Naive B cell (primary cell): ENCODE data around the gene ZNF749. TPM values are rescaled to one million over a fixed set of nuclear protein-coding genes. Genes with fewer than 3 reads are reported as not detected.

Source experiments
- ATAC-seq, 2 donors: fragments of 150-1000 bp; cut with Tn5 transposase; 2 replicates each; pipeline ENCODE4 v1.10.0; 2021; ENCODE audit warnings: low read depth in 2 of 2, mild to moderate bottlenecking in 2 of 2, moderate library complexity in 2 of 2
- DNase-seq: peaks from one replicate; pipeline ENCODE4 v3.0.0; 2022
- H3K27ac Mint-ChIP-seq, 6 donors: one replicate each; pipeline ENCODE4 v1.8.0; 2020 to 2022; ENCODE audit warnings: mild to moderate bottlenecking in 6 of 6, mixed read lengths in 6 of 6, moderate library complexity in 5 of 6, inconsistent platforms in 2 of 6
- H3K27me3 Mint-ChIP-seq, 3 donors: one replicate each; pipeline ENCODE4 v1.8.0; 2021 to 2022; ENCODE audit warnings: mixed read lengths in 3 of 3, mild to moderate bottlenecking in 1 of 3
- H3K36me3 Mint-ChIP-seq, 2 donors: one replicate each; pipeline ENCODE4 v1.8.0; 2020 to 2022; ENCODE audit warnings: mixed read lengths in 2 of 2, inconsistent platforms in 1 of 2, mild to moderate bottlenecking in 1 of 2
- H3K4me1 Mint-ChIP-seq, 3 donors: one replicate each; pipeline ENCODE4 v1.8.0; 2020 to 2022; ENCODE audit warnings: mixed read lengths in 3 of 3, inconsistent platforms in 1 of 3, mild to moderate bottlenecking in 1 of 3, moderate library complexity in 1 of 3
- H3K4me3 Mint-ChIP-seq, 8 donors: one replicate each; pipeline ENCODE4 v1.8.0; 2020 to 2022; ENCODE audit warnings: mild to moderate bottlenecking in 8 of 8, mixed read lengths in 8 of 8, moderate library complexity in 8 of 8, inconsistent platforms in 2 of 8
- H3K9me3 Mint-ChIP-seq, 7 donors: one replicate each; pipeline ENCODE4 v1.8.0; 2020 to 2022; ENCODE audit warnings: mixed read lengths in 7 of 7, mild to moderate bottlenecking in 5 of 7, inconsistent platforms in 2 of 7, moderate library complexity in 1 of 7
- polyA plus RNA-seq, 6 donors: library from polyadenylated mRNA; unstranded; fragments of 300-500 nt; fragmentation: Illumina TruSeq; gene quantifications; one replicate each; pipeline ENCODE4 v1.2.3, GENCODE V29; 2021; ENCODE audit warnings: low read depth in 6 of 6

ZNF749 gene
- polyA plus RNA-seq = 10 to 100 TPM in 4 of 6 donors, 1 to 10 TPM in 2; 3.7 to 23.2 (median 14.4) TPM

GRCh38 chr19:57435062-57435978 is at the start of gene ZNF749:
ZNF749 (plus strand) TSS chr19:57435325; CDS start chr19:57435579, 254 bp downstream.
- Mint-ChIP-seq H3K4me3 (peak within 1 kb of the TSS; percentile 89 to 100 (median 96)), H3K9me3 (peaks cover 0 to 5% (median 0%) of the 10 kb centered on the region in 7 donors), H3K27me3 (no peaks in the 10 kb centered on the region), H3K27ac (peak within 1 kb of the TSS; percentile 86 to 97 (median 94)), H3K36me3 (peaks cover 7 to 18% of the 10 kb centered on the region in 2 donors), H3K4me1 (peaks cover 35 to 45% (median 44%) of the 10 kb centered on the region in 3 donors)
- DNase-seq = peak; percentile 96
- peak; percentile 99 to 100 for ATAC-seq

GRCh38 chr19:57389194-57389729 is 45.9 kb upstream of the ZNF749 start:
- H3K9me3 Mint-ChIP-seq = peaks cover 0 to 2% (median 0%) of the 10 kb centered on the region in 7 donors
- peak overlapping the region; percentile 88 to 98 (median 95) for H3K4me3 Mint-ChIP-seq
- H3K27me3 Mint-ChIP-seq = no peaks in the 10 kb centered on the region

GRCh38 chr19:57389730-57390598 is 45.2 kb upstream of the ZNF749 start, which contains the start of gene ZNF548:
ZNF548 (plus strand) TSS chr19:57389854; CDS start chr19:57390100, 246 bp downstream.
- H3K4me3 Mint-ChIP-seq = peak within 1 kb of the TSS; percentile 88 to 98 (median 95)
- H3K27ac Mint-ChIP-seq = peak within 1 kb of the TSS; percentile 97 to 99 (median 98)
- no peaks in the 10 kb centered on the region for H3K27me3 Mint-ChIP-seq
- peaks cover 0 to 2% (median 0%) of the 10 kb centered on the region in 7 donors for H3K9me3 Mint-ChIP-seq
- ATAC-seq (peak; percentile 92), DNase-seq (peak; percentile 97)
- peaks cover 10 to 20% of the 10 kb centered on the region in 2 donors for H3K36me3 Mint-ChIP-seq
- H3K4me1 Mint-ChIP-seq = peaks cover 30 to 53% (median 31%) of the 10 kb centered on the region in 3 donors

More at GRCh38 chr19:57389194-57389729, 45.9 kb upstream of the ZNF749 start:
- Mint-ChIP-seq H3K4me1 (peaks cover 24 to 46% (median 25%) of the 10 kb centered on the region in 3 donors), H3K36me3 (peaks cover 7 to 13% of the 10 kb centered on the region in 2 donors), H3K27ac (peak overlapping the region; percentile 97 to 99 (median 98))
- ATAC-seq (no peak), DNase-seq (no peak)

GRCh38 chr19:57395710-57396109 is 39.4 kb upstream of the ZNF749 start:
- Mint-ChIP-seq H3K27ac (peak overlapping the region in 2 of 6 donors; percentile 31 to 76), H3K4me3 (no peak overlapping the region), H3K4me1 (peaks cover 18 to 39% (median 30%) of the 10 kb centered on the region in 3 donors), H3K36me3 (peaks cover 48 to 58% of the 10 kb centered on the region in 2 donors), H3K27me3 (no peaks in the 10 kb centered on the region), H3K9me3 (peaks cover 0 to 12% (median 6%) of the 10 kb centered on the region in 7 donors)
- DNase-seq = no peak
- no peak for ATAC-seq

GRCh38 chr19:57398868-57399267 is 36.3 kb upstream of the ZNF749 start:
- peaks cover 0 to 12% (median 6%) of the 10 kb centered on the region in 7 donors for H3K9me3 Mint-ChIP-seq

GRCh38 chr19:57403737-57404563 is 31.2 kb upstream of the ZNF749 start:
- no peak overlapping the region for H3K4me3 Mint-ChIP-seq

More at GRCh38 chr19:57398868-57399267, 36.3 kb upstream of the ZNF749 start:
- peaks cover 13 to 21% (median 16%) of the 10 kb centered on the region in 3 donors for H3K4me1 Mint-ChIP-seq
- no peaks in the 10 kb centered on the region for H3K27me3 Mint-ChIP-seq
- no peak overlapping the region for H3K27ac Mint-ChIP-seq
- peaks cover 50 to 58% of the 10 kb centered on the region in 2 donors for H3K36me3 Mint-ChIP-seq
- no peak overlapping the region for H3K4me3 Mint-ChIP-seq
- DNase-seq (no peak), ATAC-seq (no peak)

GRCh38 chr19:57406516-57407123 is 28.5 kb upstream of the ZNF749 start:
- H3K27ac Mint-ChIP-seq = peak overlapping the region in 4 of 6 donors; percentile 30 to 80 (median 58)

More at GRCh38 chr19:57403737-57404563, 31.2 kb upstream of the ZNF749 start:
- H3K27ac Mint-ChIP-seq = no peak overlapping the region
- H3K4me1 Mint-ChIP-seq = peaks cover 6 to 8% (median 8%) of the 10 kb centered on the region in 3 donors
- no peak for ATAC-seq
- DNase-seq = no peak
- H3K27me3 Mint-ChIP-seq = no peaks in the 10 kb centered on the region
- peaks cover 0 to 2% (median 0%) of the 10 kb centered on the region in 7 donors for H3K9me3 Mint-ChIP-seq
- H3K36me3 Mint-ChIP-seq = peaks cover 7 to 11% of the 10 kb centered on the region in 2 donors

GRCh38 chr19:57410877-57411671 is 24.1 kb upstream of the ZNF749 start, which contains the start of gene ZNF17:
ZNF17 (plus strand) TSS chr19:57411161; CDS start chr19:57413616, 2,455 bp downstream.
- Mint-ChIP-seq H3K36me3 (peaks cover 11 to 21% of the 10 kb centered on the region in 2 donors), H3K27ac (peak within 1 kb of the TSS; percentile 58 to 96 (median 86)), H3K9me3 (peaks cover 0 to 4% (median 0%) of the 10 kb centered on the region in 7 donors), H3K4me1 (peaks cover 37 to 52% (median 44%) of the 10 kb centered on the region in 3 donors), H3K27me3 (no peaks in the 10 kb centered on the region), H3K4me3 (peak within 1 kb of the TSS; percentile 88 to 97 (median 96))
- DNase-seq (peak; percentile 86), ATAC-seq (peak; percentile 99)

More at GRCh38 chr19:57406516-57407123, 28.5 kb upstream of the ZNF749 start:
- no peaks in the 10 kb centered on the region for H3K27me3 Mint-ChIP-seq
- H3K36me3 Mint-ChIP-seq = peaks cover 0 to 6% of the 10 kb centered on the region in 2 donors
- H3K4me1 Mint-ChIP-seq = peaks cover 16 to 20% (median 18%) of the 10 kb centered on the region in 3 donors
- H3K9me3 Mint-ChIP-seq = no peaks in the 10 kb centered on the region
- ATAC-seq (peak; percentile 59 to 63), DNase-seq (peak; percentile 58)
- peak overlapping the region in 2 of 8 donors; percentile 16 to 38 for H3K4me3 Mint-ChIP-seq

GRCh38 chr19:57419439-57419838 is 15.7 kb upstream of the ZNF749 start:
- no peak overlapping the region for H3K4me3 Mint-ChIP-seq
- DNase-seq (no peak), ATAC-seq (no peak)
- H3K9me3 Mint-ChIP-seq = peaks cover 4 to 38% (median 14%) of the 10 kb centered on the region in 7 donors
- H3K36me3 Mint-ChIP-seq = peaks cover 47 to 69% of the 10 kb centered on the region in 2 donors
- peaks cover 20 to 24% (median 21%) of the 10 kb centered on the region in 3 donors for H3K4me1 Mint-ChIP-seq
- H3K27me3 Mint-ChIP-seq = no peaks in the 10 kb centered on the region
- no peak overlapping the region for H3K27ac Mint-ChIP-seq

GRCh38 chr19:57421037-57421436 is 14.1 kb upstream of the ZNF749 start:
- Mint-ChIP-seq H3K27ac (no peak overlapping the region), H3K9me3 (peaks cover 4 to 38% (median 14%) of the 10 kb centered on the region in 7 donors), H3K4me3 (no peak overlapping the region), H3K4me1 (peaks cover 8 to 15% (median 9%) of the 10 kb centered on the region in 3 donors), H3K36me3 (peaks cover 41 to 57% of the 10 kb centered on the region in 2 donors), H3K27me3 (no peaks in the 10 kb centered on the region)
- ATAC-seq = no peak
- DNase-seq = no peak
